ENCODE data around the gene ART1. TPM values are rescaled to one million over a fixed set of nuclear protein-coding genes. Genes with fewer than 3 reads are reported as not detected.
"Not testable (repeated sequence)": the region's sequence is repeated elsewhere in the genome, so short reads cannot be mapped to it uniquely, and the experiment has no call there.

Gene ART1
- total RNA-seq, 1 donor from 2014 or later, result not detected

DNA sequence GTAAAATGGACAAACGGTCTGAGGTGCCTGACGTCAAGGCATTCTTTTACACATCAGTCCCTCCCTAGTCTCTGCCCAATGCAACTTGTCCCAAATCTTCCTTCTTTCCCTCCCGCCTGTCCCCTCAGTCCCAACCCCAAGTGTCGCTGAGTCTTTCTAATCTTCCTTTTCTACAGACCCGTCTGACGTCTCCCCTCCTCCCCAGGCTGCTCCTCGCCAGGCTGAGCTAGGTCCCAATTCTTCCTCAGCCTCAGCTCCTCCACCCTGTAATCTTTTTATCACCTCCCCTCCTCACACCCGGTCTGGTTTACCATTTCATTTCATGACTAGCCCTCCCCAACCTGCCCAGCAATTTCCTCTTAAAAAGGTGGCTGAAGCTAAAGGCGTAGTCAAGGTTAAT is 4.4 kb downstream of the ART1 start:
- H3K27ac ChIP-seq (ENCODE audit: low read depth, low read length); H3K36me3 ChIP-seq (ENCODE audit: insufficient read depth, low read length); H3K4me3 Mint-ChIP-seq (ENCODE audit: unreplicated experiment); FAIRE-seq; H3K4me2 ChIP-seq (ENCODE audit: low read length); DNase-seq (ENCODE audit: low read depth); H3K4me1 Mint-ChIP-seq (ENCODE audit: low read depth, unreplicated experiment); H3K9me3 Mint-ChIP-seq (ENCODE audit: unreplicated experiment); H3K4me3 ChIP-seq (ENCODE audit: insufficient read depth, low read depth, low read length); H3K79me2 ChIP-seq (ENCODE audit: insufficient read depth, low read length); H2AFZ ChIP-seq (ENCODE audit: low read depth, low read length); H3K4me1 ChIP-seq (ENCODE audit: insufficient read depth, low read length); H3K27ac Mint-ChIP-seq (ENCODE audit: unreplicated experiment); H3K27me3 ChIP-seq (ENCODE audit: insufficient read depth, low read length); H3K9ac ChIP-seq (ENCODE audit: low read length); H3K9me3 ChIP-seq (ENCODE audit: insufficient read depth, low read depth, low read length); H3K36me3 Mint-ChIP-seq (ENCODE audit: low read depth, unreplicated experiment); H4K20me1 ChIP-seq (ENCODE audit: insufficient read depth, low read length): not testable (repeated sequence)
- peaks cover 46% of the 10 kb centered on the region for H3K27me3 Mint-ChIP-seq (ENCODE audit: low read depth, unreplicated experiment)

DNA sequence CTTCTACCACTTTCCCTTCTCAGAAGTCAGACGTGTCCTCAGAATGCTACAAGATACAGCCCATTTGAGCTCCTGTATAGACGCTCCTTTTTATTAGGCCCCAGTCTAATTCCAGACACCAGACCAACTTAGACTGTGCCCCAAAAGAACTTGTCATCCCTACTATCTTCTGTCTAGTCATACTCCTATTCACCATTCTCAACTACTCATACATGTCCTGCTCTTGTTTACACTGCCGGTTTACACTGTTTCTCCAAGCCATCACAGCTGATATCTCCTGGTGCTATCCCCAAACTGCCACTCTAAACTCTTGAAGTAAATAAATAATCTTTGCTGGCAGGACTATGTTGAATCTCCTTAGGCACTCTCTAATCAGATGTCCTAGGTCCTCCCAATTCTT is 7.6 kb downstream of the ART1 start:
- DNase-seq (ENCODE audit: low read depth); H2AFZ ChIP-seq (ENCODE audit: low read depth, low read length); H3K4me1 Mint-ChIP-seq (ENCODE audit: low read depth, unreplicated experiment); H3K27ac ChIP-seq (ENCODE audit: low read depth, low read length); H3K9me3 ChIP-seq (ENCODE audit: insufficient read depth, low read depth, low read length); H3K79me2 ChIP-seq (ENCODE audit: insufficient read depth, low read length); H3K27me3 ChIP-seq (ENCODE audit: insufficient read depth, low read length); H3K36me3 ChIP-seq (ENCODE audit: insufficient read depth, low read length); H3K27ac Mint-ChIP-seq (ENCODE audit: unreplicated experiment); H3K4me3 Mint-ChIP-seq (ENCODE audit: unreplicated experiment); H4K20me1 ChIP-seq (ENCODE audit: insufficient read depth, low read length); H3K4me2 ChIP-seq (ENCODE audit: low read length); FAIRE-seq; H3K4me1 ChIP-seq (ENCODE audit: insufficient read depth, low read length); H3K9ac ChIP-seq (ENCODE audit: low read length); H3K36me3 Mint-ChIP-seq (ENCODE audit: low read depth, unreplicated experiment); H3K4me3 ChIP-seq (ENCODE audit: insufficient read depth, low read depth, low read length); H3K9me3 Mint-ChIP-seq (ENCODE audit: unreplicated experiment): not testable (repeated sequence)
- H3K27me3 Mint-ChIP-seq (ENCODE audit: low read depth, unreplicated experiment), result peaks cover 38% of the 10 kb centered on the region

DNA sequence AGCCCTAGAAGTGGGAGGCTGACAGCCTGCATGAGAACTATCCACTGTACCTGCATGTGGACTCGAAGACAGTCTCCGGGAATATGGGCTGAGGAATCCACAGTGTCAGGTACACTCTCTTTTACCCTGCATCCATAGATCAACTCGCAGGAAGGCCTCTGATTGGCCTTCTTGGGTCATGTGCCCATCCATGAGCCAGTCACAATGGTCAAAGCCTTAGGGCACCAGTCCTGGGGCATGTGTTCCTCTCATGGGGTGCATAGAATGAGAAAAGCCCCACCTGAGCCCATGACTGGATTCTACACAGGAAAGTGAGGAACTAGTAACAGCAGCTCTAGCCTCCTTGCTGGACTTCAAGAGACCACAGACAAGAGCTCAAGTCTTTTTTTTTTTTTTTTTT is 10.6 kb downstream of the ART1 start:
- Histone ChIP-seq H3K79me2 (ENCODE audit: insufficient read depth, low read length) (no peaks in the 10 kb centered on the region), H3K9ac (ENCODE audit: low read length) (no peak overlapping the region), H2AFZ (ENCODE audit: low read depth, low read length) (no peak overlapping the region), H3K4me2 (ENCODE audit: low read length) (no peak overlapping the region), H3K4me3 (ENCODE audit: insufficient read depth, low read depth, low read length) (no peak overlapping the region), H3K27ac (ENCODE audit: low read depth, low read length) (no peak overlapping the region), H3K9me3 (ENCODE audit: insufficient read depth, low read depth, low read length) (no peaks in the 10 kb centered on the region), H3K4me1 (ENCODE audit: insufficient read depth, low read length) (no peaks in the 10 kb centered on the region), H3K36me3 (ENCODE audit: insufficient read depth, low read length) (no peaks in the 10 kb centered on the region), H4K20me1 (ENCODE audit: insufficient read depth, low read length) (no peaks in the 10 kb centered on the region), H3K27me3 (ENCODE audit: insufficient read depth, low read length) (no peaks in the 10 kb centered on the region)
- TF ChIP-seq, protein P1, sequence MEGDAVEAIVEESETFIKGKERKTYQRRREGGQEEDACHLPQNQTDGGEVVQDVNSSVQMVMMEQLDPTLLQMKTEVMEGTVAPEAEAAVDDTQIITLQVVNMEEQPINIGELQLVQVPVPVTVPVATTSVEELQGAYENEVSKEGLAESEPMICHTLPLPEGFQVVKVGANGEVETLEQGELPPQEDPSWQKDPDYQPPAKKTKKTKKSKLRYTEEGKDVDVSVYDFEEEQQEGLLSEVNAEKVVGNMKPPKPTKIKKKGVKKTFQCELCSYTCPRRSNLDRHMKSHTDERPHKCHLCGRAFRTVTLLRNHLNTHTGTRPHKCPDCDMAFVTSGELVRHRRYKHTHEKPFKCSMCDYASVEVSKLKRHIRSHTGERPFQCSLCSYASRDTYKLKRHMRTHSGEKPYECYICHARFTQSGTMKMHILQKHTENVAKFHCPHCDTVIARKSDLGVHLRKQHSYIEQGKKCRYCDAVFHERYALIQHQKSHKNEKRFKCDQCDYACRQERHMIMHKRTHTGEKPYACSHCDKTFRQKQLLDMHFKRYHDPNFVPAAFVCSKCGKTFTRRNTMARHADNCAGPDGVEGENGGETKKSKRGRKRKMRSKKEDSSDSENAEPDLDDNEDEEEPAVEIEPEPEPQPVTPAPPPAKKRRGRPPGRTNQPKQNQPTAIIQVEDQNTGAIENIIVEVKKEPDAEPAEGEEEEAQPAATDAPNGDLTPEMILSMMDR (IDR thresholded peaks at IDR 0.05; ENCODE audit: insufficient read depth, low read depth, low read length), result no peak
- TF ChIP-seq EZH2 (IDR thresholded peaks at IDR 0.05; ENCODE audit: insufficient read depth, low read length), result no peak
- Mint-ChIP-seq H3K4me1 (ENCODE audit: low read depth, unreplicated experiment) (no peaks in the 10 kb centered on the region), H3K27me3 (ENCODE audit: low read depth, unreplicated experiment) (peaks cover 17% of the 10 kb centered on the region), H3K9me3 (ENCODE audit: unreplicated experiment) (peaks cover 8% of the 10 kb centered on the region), H3K4me3 (ENCODE audit: unreplicated experiment) (no peak overlapping the region), H3K36me3 (ENCODE audit: low read depth, unreplicated experiment) (no peaks in the 10 kb centered on the region), H3K27ac (ENCODE audit: unreplicated experiment) (no peak overlapping the region)
- DNase-seq (ENCODE audit: low read depth) (no peak), FAIRE-seq (no peak)

DNA sequence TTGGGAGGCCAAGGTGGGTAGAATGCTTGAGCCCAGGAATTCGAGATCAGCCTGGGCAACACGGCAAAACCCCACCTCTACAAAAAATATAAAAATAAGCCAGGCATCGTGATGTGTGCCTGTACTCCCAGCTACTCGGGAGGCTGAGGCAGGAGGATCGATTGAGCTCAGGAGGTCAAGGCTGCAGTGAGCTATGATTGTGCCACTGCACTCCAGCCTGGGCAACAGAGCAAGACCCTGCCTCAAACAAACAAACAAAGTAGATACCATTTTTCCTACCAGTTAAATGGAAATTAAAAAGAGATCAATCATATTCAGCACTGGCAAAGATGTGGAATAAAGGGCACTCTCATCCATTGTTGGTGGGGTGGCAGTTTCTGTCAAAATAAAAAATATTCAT is 12.4 kb downstream of the ART1 start:
- H3K27ac Mint-ChIP-seq (ENCODE audit: unreplicated experiment); H3K79me2 ChIP-seq (ENCODE audit: insufficient read depth, low read length); H3K4me2 ChIP-seq (ENCODE audit: low read length); H3K9me3 ChIP-seq (ENCODE audit: insufficient read depth, low read depth, low read length); DNase-seq (ENCODE audit: low read depth); FAIRE-seq; H3K9me3 Mint-ChIP-seq (ENCODE audit: unreplicated experiment); H3K4me3 ChIP-seq (ENCODE audit: insufficient read depth, low read depth, low read length); H3K27me3 ChIP-seq (ENCODE audit: insufficient read depth, low read length); H3K27me3 Mint-ChIP-seq (ENCODE audit: low read depth, unreplicated experiment); H2AFZ ChIP-seq (ENCODE audit: low read depth, low read length); H3K4me3 Mint-ChIP-seq (ENCODE audit: unreplicated experiment); H4K20me1 ChIP-seq (ENCODE audit: insufficient read depth, low read length); H3K36me3 ChIP-seq (ENCODE audit: insufficient read depth, low read length); H3K9ac ChIP-seq (ENCODE audit: low read length); H3K36me3 Mint-ChIP-seq (ENCODE audit: low read depth, unreplicated experiment); H3K4me1 Mint-ChIP-seq (ENCODE audit: low read depth, unreplicated experiment); H3K27ac ChIP-seq (ENCODE audit: low read depth, low read length); H3K4me1 ChIP-seq (ENCODE audit: insufficient read depth, low read length): not testable (repeated sequence)
